Measurements from ENCODE around the gene DDX6. TPM values are rescaled to one million over a fixed set of nuclear protein-coding genes. Genes with fewer than 3 reads are reported as not detected.
A peak's percentile ranks its signal among the peaks of the same experiment; 100 is the strongest.
"Not testable (repeated sequence)": the region's sequence is repeated elsewhere in the genome, so short reads cannot be mapped to it uniquely, and the experiment has no call there.

The DDX6 gene
- polyA plus RNA-seq, 4 donors = 117 to 143 (median 122) TPM

GRCh38 chr11:118748056-118748455, 42.9 kb downstream of the DDX6 start:
- no peak for DNase-seq (ENCODE audit: low read depth in 4 of 4, low spot score in 2 of 4)

- no peak for DNase-seq (ENCODE audit: low read depth in 4 of 4, low spot score in 2 of 4)
Measured at GRCh38 chr11:118746988-118747585, 43.9 kb downstream of the DDX6 start.

- no peak for DNase-seq (ENCODE audit: low read depth in 4 of 4, low spot score in 2 of 4)
Measured at GRCh38 chr11:118744046-118744445, 46.9 kb downstream of the DDX6 start.

- no peak for DNase-seq (ENCODE audit: low read depth in 4 of 4, low spot score in 2 of 4)
Measured at GRCh38 chr11:118742304-118742703, 48.7 kb downstream of the DDX6 start.

GRCh38 chr11:118740892-118741291, 50.1 kb downstream of the DDX6 start:
- DNase-seq (ENCODE audit: low read depth in 4 of 4, low spot score in 2 of 4) = no peak

- no peak for DNase-seq (ENCODE audit: low read depth in 4 of 4, low spot score in 2 of 4)
Measured at GRCh38 chr11:118735203-118735602, 55.8 kb downstream of the DDX6 start.

GRCh38 chr11:118734031-118734430, 56.9 kb downstream of the DDX6 start:
- no peak for DNase-seq (ENCODE audit: low read depth in 4 of 4, low spot score in 2 of 4)

GRCh38 chr11:118729753-118730152, 61.2 kb downstream of the DDX6 start:
- not testable (repeated sequence) for DNase-seq (ENCODE audit: low read depth in 4 of 4, low spot score in 2 of 4)

- DNase-seq (ENCODE audit: low read depth in 4 of 4, low spot score in 2 of 4) = not testable (repeated sequence)
Measured at GRCh38 chr11:118728112-118728511, 62.9 kb downstream of the DDX6 start.

- not testable (repeated sequence) for DNase-seq (ENCODE audit: low read depth in 4 of 4, low spot score in 2 of 4)
Measured at GRCh38 chr11:118727721-118728066, 63.3 kb downstream of the DDX6 start.

- not testable (repeated sequence) for DNase-seq (ENCODE audit: low read depth in 4 of 4, low spot score in 2 of 4)
Measured at GRCh38 chr11:118727001-118727720, 63.8 kb downstream of the DDX6 start.

GRCh38 chr11:118721478-118722015, 69.4 kb downstream of the DDX6 start:
- not testable (repeated sequence) for DNase-seq (ENCODE audit: low read depth in 4 of 4, low spot score in 2 of 4)

GRCh38 chr11:118720740-118721139, 70.2 kb downstream of the DDX6 start:
- DNase-seq (ENCODE audit: low read depth in 4 of 4, low spot score in 2 of 4) = not testable (repeated sequence)

- not testable (repeated sequence) for DNase-seq (ENCODE audit: low read depth in 4 of 4, low spot score in 2 of 4)
Measured at GRCh38 chr11:118720078-118720477, 70.9 kb downstream of the DDX6 start.

- DNase-seq (ENCODE audit: low read depth in 4 of 4, low spot score in 2 of 4) = not testable (repeated sequence)
Measured at GRCh38 chr11:118718562-118718961, 72.4 kb downstream of the DDX6 start.

GRCh38 chr11:118717733-118718132, 73.2 kb downstream of the DDX6 start:
- DNase-seq (ENCODE audit: low read depth in 4 of 4, low spot score in 2 of 4) = not testable (repeated sequence)

GRCh38 chr11:118717221-118717620, 73.7 kb downstream of the DDX6 start:
- DNase-seq (ENCODE audit: low read depth in 4 of 4, low spot score in 2 of 4) = not testable (repeated sequence)

GRCh38 chr11:118715837-118716260, 75.1 kb downstream of the DDX6 start:
- DNase-seq (ENCODE audit: low read depth in 4 of 4, low spot score in 2 of 4) = no peak

GRCh38 chr11:118715245-118715831, 75.6 kb downstream of the DDX6 start:
- peak in 1 of 4 donors; percentile 27 for DNase-seq (ENCODE audit: low read depth in 4 of 4, low spot score in 2 of 4)

- DNase-seq (ENCODE audit: low read depth in 4 of 4, low spot score in 2 of 4) = no peak
Measured at GRCh38 chr11:118714816-118715215, 76.1 kb downstream of the DDX6 start.

GRCh38 chr11:118714416-118714815, 76.5 kb downstream of the DDX6 start:
- not testable (repeated sequence) for DNase-seq (ENCODE audit: low read depth in 4 of 4, low spot score in 2 of 4)

- no peak for DNase-seq (ENCODE audit: low read depth in 4 of 4, low spot score in 2 of 4)
Measured at GRCh38 chr11:118708296-118708695, 82.7 kb downstream of the DDX6 start.

Measured in left renal cortex interstitium (tissue), 4 donors.